Measurements from ENCODE around the gene DLEC1. TPM values are rescaled to one million over a fixed set of nuclear protein-coding genes. Genes with fewer than 3 reads are reported as not detected.
"Not testable (repeated sequence)": the region's sequence is repeated elsewhere in the genome, so short reads cannot be mapped to it uniquely, and the experiment has no call there.

The DLEC1 gene
- total RNA-seq, 1 donor from 2014 or later, result 0.54 TPM

DNA sequence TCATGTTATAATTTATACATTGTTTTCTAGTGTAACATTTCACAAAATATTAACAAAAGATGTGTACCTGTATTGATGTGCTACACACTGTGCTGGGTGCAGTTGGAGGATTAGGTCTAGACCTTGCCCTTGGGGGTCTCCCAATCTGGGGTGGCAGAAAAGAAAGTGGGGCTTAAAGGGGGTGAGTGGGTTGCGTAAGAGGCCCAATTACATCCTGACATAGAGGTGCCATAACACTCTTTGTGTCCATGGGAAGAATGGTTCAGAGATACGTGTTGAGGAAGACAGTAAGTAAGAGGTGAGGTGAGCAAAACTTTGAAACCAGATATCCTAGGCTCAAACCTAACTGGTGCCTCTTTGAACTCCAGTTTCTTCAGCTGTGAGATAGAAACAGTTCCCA is 31.0 kb downstream of the DLEC1 start:
- FAIRE-seq, result no peak
- Histone ChIP-seq H3K27ac (ENCODE audit: low read depth, low read length) (no peak overlapping the region), H3K9me3 (ENCODE audit: insufficient read depth, low read depth, low read length) (no peaks in the 10 kb centered on the region), H4K20me1 (ENCODE audit: insufficient read depth, low read length) (no peaks in the 10 kb centered on the region), H2AFZ (ENCODE audit: low read depth, low read length) (no peak overlapping the region), H3K36me3 (ENCODE audit: insufficient read depth, low read length) (no peaks in the 10 kb centered on the region), H3K4me3 (ENCODE audit: insufficient read depth, low read depth, low read length) (no peak overlapping the region), H3K27me3 (ENCODE audit: insufficient read depth, low read length) (peaks cover 7% of the 10 kb centered on the region), H3K4me2 (ENCODE audit: low read length) (no peak overlapping the region), H3K9ac (ENCODE audit: low read length) (no peak overlapping the region), H3K79me2 (ENCODE audit: insufficient read depth, low read length) (no peaks in the 10 kb centered on the region), H3K4me1 (ENCODE audit: insufficient read depth, low read length) (no peaks in the 10 kb centered on the region)
- TF ChIP-seq EZH2 (IDR thresholded peaks at IDR 0.05; ENCODE audit: insufficient read depth, low read length), result no peak
- TF ChIP-seq, protein P1, sequence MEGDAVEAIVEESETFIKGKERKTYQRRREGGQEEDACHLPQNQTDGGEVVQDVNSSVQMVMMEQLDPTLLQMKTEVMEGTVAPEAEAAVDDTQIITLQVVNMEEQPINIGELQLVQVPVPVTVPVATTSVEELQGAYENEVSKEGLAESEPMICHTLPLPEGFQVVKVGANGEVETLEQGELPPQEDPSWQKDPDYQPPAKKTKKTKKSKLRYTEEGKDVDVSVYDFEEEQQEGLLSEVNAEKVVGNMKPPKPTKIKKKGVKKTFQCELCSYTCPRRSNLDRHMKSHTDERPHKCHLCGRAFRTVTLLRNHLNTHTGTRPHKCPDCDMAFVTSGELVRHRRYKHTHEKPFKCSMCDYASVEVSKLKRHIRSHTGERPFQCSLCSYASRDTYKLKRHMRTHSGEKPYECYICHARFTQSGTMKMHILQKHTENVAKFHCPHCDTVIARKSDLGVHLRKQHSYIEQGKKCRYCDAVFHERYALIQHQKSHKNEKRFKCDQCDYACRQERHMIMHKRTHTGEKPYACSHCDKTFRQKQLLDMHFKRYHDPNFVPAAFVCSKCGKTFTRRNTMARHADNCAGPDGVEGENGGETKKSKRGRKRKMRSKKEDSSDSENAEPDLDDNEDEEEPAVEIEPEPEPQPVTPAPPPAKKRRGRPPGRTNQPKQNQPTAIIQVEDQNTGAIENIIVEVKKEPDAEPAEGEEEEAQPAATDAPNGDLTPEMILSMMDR (IDR thresholded peaks at IDR 0.05; ENCODE audit: insufficient read depth, low read depth, low read length), result no peak
- H3K4me1 Mint-ChIP-seq (ENCODE audit: low read depth, unreplicated experiment), result no peaks in the 10 kb centered on the region
- peaks cover 2% of the 10 kb centered on the region for H3K27me3 Mint-ChIP-seq (ENCODE audit: low read depth, unreplicated experiment)
- no peak for DNase-seq (ENCODE audit: low read depth)
- no peak overlapping the region for H3K27ac Mint-ChIP-seq (ENCODE audit: unreplicated experiment)
- no peaks in the 10 kb centered on the region for H3K36me3 Mint-ChIP-seq (ENCODE audit: low read depth, unreplicated experiment)
- H3K4me3 Mint-ChIP-seq (ENCODE audit: unreplicated experiment), result no peak overlapping the region
- H3K9me3 Mint-ChIP-seq (ENCODE audit: unreplicated experiment), result peaks cover 6% of the 10 kb centered on the region

GRCh38 chr3:38077073-38077472 is 38.1 kb downstream of the DLEC1 start:
- not testable (repeated sequence) for FAIRE-seq; H3K4me1 ChIP-seq (ENCODE audit: insufficient read depth, low read length); DNase-seq (ENCODE audit: low read depth); H3K36me3 Mint-ChIP-seq (ENCODE audit: low read depth, unreplicated experiment); H3K9ac ChIP-seq (ENCODE audit: low read length); H3K9me3 ChIP-seq (ENCODE audit: insufficient read depth, low read depth, low read length); H3K4me2 ChIP-seq (ENCODE audit: low read length); H3K4me1 Mint-ChIP-seq (ENCODE audit: low read depth, unreplicated experiment); H4K20me1 ChIP-seq (ENCODE audit: insufficient read depth, low read length); H3K4me3 ChIP-seq (ENCODE audit: insufficient read depth, low read depth, low read length); H3K4me3 Mint-ChIP-seq (ENCODE audit: unreplicated experiment); H3K27ac ChIP-seq (ENCODE audit: low read depth, low read length); H3K27me3 ChIP-seq (ENCODE audit: insufficient read depth, low read length); H3K79me2 ChIP-seq (ENCODE audit: insufficient read depth, low read length); H3K36me3 ChIP-seq (ENCODE audit: insufficient read depth, low read length); H2AFZ ChIP-seq (ENCODE audit: low read depth, low read length); H3K27ac Mint-ChIP-seq (ENCODE audit: unreplicated experiment); H3K9me3 Mint-ChIP-seq (ENCODE audit: unreplicated experiment)
- peaks cover 16% of the 10 kb centered on the region for H3K27me3 Mint-ChIP-seq (ENCODE audit: low read depth, unreplicated experiment)

DNA sequence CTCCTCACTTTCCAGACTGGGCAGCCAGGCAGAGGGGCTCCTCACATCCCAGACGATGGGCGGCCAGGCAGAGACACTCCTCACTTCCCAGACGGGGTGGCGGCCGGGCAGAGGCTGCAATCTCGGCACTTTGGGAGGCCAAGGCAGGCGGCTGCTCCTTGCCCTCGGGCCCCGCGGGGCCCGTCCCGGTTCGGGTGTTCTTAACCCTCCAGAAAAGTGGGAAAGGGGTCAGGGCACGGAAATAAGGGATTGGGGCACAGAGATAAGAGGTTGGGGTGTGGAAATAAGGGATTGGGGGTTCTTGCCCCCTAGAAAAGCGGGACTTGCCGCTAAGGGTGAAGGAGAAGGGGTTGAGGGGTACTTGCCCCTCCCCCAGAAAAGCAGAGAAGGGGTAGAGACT is 43.3 kb downstream of the DLEC1 start:
- not testable (repeated sequence) for H3K36me3 ChIP-seq (ENCODE audit: insufficient read depth, low read length); H3K4me3 Mint-ChIP-seq (ENCODE audit: unreplicated experiment); H2AFZ ChIP-seq (ENCODE audit: low read depth, low read length); H3K9ac ChIP-seq (ENCODE audit: low read length); H3K27ac Mint-ChIP-seq (ENCODE audit: unreplicated experiment); H3K79me2 ChIP-seq (ENCODE audit: insufficient read depth, low read length); H3K36me3 Mint-ChIP-seq (ENCODE audit: low read depth, unreplicated experiment); H3K27ac ChIP-seq (ENCODE audit: low read depth, low read length); H3K4me1 Mint-ChIP-seq (ENCODE audit: low read depth, unreplicated experiment); H4K20me1 ChIP-seq (ENCODE audit: insufficient read depth, low read length); DNase-seq (ENCODE audit: low read depth); H3K27me3 ChIP-seq (ENCODE audit: insufficient read depth, low read length); H3K4me1 ChIP-seq (ENCODE audit: insufficient read depth, low read length); H3K9me3 ChIP-seq (ENCODE audit: insufficient read depth, low read depth, low read length); FAIRE-seq; H3K4me3 ChIP-seq (ENCODE audit: insufficient read depth, low read depth, low read length); H3K4me2 ChIP-seq (ENCODE audit: low read length)
- H3K27me3 Mint-ChIP-seq (ENCODE audit: low read depth, unreplicated experiment), result peaks cover 15% of the 10 kb centered on the region
- peaks cover 18% of the 10 kb centered on the region for H3K9me3 Mint-ChIP-seq (ENCODE audit: unreplicated experiment)

DNA sequence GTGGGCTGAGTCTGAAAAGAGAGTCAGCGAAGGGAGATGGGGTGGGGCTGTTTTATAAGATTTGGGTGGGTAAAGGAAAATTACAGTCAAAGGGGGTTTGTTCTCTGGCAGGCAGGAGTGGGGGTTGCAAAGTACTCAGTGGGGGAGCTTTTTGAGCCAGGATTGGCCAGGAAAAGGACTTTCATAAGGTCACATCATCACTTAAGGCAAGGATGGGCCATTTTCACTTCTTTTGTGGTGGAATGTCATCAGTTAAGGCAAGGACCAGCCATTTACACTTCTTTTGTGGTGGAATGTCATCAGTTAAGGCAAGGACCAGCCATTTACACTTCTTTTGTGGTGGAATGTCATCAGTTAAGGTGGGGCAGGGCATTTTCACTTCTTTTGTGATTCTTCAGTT is 44.2 kb downstream of the DLEC1 start:
- H4K20me1 ChIP-seq (ENCODE audit: insufficient read depth, low read length); H3K9ac ChIP-seq (ENCODE audit: low read length); H3K79me2 ChIP-seq (ENCODE audit: insufficient read depth, low read length); H3K36me3 ChIP-seq (ENCODE audit: insufficient read depth, low read length); H3K9me3 ChIP-seq (ENCODE audit: insufficient read depth, low read depth, low read length); H3K27me3 ChIP-seq (ENCODE audit: insufficient read depth, low read length); H3K4me3 ChIP-seq (ENCODE audit: insufficient read depth, low read depth, low read length); H3K27ac Mint-ChIP-seq (ENCODE audit: unreplicated experiment); H3K4me3 Mint-ChIP-seq (ENCODE audit: unreplicated experiment); H3K36me3 Mint-ChIP-seq (ENCODE audit: low read depth, unreplicated experiment); H3K4me1 Mint-ChIP-seq (ENCODE audit: low read depth, unreplicated experiment); H3K4me1 ChIP-seq (ENCODE audit: insufficient read depth, low read length); DNase-seq (ENCODE audit: low read depth); H3K27ac ChIP-seq (ENCODE audit: low read depth, low read length); H2AFZ ChIP-seq (ENCODE audit: low read depth, low read length); H3K4me2 ChIP-seq (ENCODE audit: low read length); FAIRE-seq: not testable (repeated sequence)
- H3K27me3 Mint-ChIP-seq (ENCODE audit: low read depth, unreplicated experiment), result peaks cover 17% of the 10 kb centered on the region
- peaks cover 18% of the 10 kb centered on the region for H3K9me3 Mint-ChIP-seq (ENCODE audit: unreplicated experiment)
